CD4-positive, alpha-beta T cell treated with Interleukin-6 for 4 hours (primary cell): ENCODE data around the gene DMC1.
"Not testable (repeated sequence)": the region's sequence is repeated elsewhere in the genome, so short reads cannot be mapped to it uniquely, and the experiment has no call there.

Experiments
- DNase-seq: peaks from one replicate; pipeline ENCODE4 v3.0.0-alpha.2; 2020; ENCODE audit warnings: mixed read lengths

DMC1 gene, protein sequence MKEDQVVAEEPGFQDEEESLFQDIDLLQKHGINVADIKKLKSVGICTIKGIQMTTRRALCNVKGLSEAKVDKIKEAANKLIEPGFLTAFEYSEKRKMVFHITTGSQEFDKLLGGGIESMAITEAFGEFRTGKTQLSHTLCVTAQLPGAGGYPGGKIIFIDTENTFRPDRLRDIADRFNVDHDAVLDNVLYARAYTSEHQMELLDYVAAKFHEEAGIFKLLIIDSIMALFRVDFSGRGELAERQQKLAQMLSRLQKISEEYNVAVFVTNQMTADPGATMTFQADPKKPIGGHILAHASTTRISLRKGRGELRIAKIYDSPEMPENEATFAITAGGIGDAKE

DNA sequence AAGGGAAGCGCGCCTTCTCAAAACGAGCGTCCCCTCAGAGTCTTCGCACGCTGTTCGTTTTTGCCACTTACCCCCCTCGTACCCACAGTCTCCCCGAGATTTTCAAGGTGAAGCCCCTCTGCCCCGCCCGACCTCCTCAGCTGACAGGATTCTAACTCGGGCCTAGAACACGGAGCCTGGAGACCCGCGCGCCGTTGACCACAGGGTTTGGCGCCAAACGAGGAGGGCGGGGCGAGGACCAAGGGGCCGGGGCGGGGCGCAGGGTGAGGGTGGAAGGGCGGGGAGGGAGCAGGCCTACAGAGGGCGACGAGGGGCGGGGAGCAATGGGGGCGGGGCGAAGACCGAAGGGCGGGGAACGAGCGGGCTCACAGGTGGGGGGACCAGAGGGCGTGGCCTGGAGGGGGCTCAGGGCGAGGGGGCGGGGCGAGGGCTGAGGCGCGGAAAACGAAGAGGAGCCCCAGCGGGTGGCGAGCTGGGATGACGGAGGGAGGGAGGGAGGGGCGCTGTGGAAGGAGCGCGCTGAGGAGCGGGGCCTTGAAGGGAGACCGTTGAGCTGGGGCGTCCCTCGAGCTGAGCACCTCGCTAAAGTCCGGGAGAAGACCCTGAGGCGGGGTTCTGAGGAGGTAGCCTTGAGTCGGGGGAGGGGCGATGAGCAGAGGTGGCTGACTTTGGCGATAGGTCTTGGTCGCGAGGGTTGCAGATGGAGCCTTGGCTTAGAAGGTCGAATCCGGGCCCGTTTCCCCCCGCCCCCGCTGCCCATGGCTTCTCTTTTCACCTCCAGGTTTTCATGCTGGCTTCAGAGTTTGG, at the start of gene DMC1:
TSS of gene DMC1 (minus strand) at position 212 of the 807 bp plus-strand sequence. CDS start 1,927 bp downstream, outside the sequence.
- DNase-seq = peak; percentile 100

DNA sequence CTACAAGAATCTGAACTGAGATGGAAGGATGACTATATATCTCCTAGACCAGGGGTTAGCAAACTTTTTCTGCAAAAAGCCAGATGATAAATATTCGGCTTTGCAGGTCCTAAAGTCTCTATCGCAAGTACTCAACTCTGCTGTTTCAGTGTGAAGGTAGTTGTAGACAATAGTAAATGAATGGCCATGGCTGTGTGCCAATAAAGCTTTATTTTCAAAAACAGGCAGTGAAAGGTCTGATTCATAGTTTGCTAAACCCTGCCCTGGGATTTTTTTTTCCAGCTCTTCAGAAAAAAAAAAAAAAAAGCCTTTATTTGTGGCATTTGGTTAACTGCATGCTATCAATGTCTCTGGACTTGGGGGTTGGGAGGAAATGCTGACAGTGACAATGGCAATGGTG, 48.7 kb upstream of the DMC1 start:
- no peak for DNase-seq

DNA sequence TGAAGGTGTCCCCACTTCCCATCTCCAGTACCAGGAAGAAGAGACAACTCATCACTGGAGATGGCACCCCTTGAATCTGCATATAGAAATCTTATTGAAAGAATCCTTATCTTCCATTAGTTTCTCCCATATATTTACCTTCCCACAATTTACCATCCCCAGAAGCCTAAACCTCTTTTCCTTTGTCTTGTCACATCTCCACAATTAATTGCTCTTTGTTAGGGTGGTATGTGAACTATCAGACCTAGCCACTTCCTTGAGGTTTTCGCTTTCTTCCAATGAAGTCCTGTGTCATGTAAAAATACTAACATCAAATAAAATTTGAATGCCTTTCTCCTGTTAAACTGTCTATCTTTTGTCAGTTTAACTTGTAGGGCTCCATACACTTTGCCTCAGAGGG, 48.3 kb upstream of the DMC1 start:
- DNase-seq = no peak

DNA sequence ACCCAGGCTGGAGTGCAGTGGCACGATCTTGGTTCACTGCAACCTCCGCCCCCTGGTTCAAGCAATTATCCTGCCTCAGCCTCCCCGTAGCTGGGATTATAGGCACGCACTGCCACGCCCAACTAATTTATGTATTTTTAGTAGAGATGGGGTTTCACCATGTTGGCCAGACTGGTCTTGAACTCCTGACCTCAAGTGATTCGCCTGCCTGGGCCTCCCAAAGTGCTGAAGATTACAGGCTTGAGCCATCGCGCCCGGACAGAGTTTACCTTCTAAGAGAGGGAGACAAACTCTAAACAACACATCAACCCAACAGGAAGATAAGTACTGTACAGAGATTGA, 45.1 kb upstream of the DMC1 start:
- not testable (repeated sequence) for DNase-seq

DNA sequence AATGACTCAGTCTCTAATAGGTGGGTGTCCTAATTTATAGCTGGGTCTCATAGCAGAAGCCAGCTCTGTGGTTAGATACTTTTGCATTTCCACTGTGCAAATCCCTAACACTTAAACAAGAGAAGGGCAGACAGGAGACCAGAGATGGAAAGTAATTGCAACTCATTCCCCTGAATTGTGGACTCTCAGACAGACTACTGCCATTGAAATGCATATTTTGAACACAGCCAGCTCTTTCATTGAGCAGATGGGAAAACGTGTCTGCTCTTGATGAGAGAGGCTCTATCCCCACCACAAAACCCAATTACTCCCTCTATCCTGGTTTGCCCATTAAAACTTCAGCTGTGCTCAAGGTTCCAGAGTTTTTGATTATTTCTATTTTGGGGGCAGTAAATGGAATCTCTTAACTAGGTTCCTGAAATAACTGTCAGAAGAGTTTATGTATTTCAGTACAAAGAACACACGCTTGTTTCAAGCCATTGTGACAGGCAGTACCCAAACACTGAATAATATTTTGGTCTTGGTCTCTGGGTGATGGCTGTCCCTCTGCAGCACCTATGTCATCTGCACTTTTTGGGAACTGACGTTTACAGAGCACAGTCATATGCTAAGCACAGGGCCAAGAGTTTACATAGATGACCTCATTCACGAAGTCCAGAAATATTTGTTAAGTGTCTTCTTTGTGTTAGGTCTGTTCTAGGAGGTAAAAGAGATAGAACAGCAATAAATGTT, 44.5 kb upstream of the DMC1 start:
- DNase-seq = no peak

DNA sequence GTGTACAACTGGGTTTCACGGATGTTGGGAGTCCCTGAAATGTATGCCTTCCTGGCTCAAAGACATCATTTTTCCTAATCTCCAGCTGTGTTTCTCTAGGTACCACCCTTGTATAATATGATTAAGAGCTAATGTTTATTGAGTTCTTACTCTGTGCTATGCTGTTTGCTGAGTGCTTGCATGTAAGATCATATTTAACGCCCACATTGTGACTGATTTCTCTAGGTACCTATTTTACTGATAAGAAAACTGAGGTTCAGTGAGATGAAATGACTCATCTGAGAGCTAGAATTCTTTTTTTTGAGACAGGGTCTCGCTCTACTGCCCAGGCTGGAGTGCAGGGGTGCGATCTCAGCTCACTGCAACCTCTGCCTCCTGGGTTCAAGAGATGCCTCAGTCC, 43.6 kb upstream of the DMC1 start:
- no peak for DNase-seq

DNA sequence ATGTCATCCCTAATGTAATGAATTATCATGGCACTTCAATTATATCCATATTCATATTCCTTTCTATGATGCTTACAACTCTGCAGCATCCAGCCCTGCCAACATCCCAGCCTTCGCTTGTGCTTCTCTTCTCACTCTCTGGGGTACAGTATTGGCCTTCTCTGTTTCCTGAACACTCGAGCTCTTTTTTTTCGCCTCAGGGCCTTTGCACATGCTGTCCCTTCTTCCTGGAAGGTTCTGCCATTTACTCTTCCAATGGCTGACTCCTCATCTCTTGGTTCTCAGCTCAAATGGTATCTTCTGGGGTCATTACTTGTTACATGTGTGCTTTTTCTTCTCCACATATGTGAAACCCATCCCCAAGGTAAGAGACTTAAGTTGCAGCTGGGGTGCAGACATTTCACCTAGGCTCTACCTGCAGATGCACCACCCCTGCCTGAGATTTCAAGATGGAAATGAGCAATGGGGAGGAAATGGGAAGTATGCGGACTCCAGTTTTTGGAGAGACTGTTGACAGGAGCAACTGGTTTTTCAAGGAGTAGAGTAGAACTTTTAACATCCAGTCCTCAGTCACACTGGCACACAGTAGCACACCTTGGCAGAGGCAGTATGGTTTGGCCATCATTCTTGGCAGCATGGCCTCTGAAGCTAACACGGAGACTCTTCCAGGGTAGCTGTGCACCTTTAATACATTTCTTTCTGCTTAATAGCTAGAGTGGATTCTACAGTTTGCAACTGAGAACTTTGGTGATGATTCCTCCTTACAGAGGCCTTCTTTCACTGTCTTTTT, 42.4 kb upstream of the DMC1 start:
- DNase-seq = no peak

DNA sequence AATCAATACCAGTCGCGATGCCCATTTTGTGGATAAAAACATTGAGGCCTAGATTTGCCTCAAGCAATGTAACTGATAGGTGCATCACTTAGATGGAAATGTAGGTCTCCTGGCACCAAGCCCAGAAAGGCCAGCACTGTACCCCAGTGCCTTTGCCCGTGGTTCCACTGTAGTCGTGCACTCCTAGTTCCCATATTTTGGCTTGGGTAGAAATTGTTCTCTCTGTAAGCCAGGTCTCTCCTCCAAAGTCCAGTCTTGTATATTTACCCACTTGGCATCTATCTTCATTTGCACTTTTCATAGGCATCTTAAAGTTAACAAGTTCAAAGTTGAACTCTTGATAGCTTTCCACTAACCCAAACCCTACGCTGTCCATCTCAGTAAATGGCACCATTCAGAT, 41.6 kb upstream of the DMC1 start:
- no peak for DNase-seq

DNA sequence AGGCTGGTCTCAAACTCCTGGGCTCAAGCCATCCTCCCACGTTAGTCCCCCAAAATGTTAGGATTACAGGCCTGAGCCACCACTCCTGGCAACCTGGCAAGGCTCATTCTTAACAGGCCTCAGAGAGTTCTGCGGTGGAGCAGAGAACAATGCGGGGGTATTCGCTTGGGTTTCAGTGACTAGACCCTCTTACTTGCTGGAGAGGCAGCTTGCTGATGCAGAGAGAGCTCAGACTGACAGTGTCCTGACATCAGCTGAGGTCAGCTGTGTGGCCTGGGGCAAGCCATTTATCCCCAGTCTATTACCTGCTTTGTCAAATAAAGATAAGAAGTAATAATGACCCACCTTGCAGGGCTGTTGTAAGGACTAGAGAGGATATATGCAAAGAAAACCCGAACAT, 40.3 kb upstream of the DMC1 start:
- DNase-seq = no peak

DNA sequence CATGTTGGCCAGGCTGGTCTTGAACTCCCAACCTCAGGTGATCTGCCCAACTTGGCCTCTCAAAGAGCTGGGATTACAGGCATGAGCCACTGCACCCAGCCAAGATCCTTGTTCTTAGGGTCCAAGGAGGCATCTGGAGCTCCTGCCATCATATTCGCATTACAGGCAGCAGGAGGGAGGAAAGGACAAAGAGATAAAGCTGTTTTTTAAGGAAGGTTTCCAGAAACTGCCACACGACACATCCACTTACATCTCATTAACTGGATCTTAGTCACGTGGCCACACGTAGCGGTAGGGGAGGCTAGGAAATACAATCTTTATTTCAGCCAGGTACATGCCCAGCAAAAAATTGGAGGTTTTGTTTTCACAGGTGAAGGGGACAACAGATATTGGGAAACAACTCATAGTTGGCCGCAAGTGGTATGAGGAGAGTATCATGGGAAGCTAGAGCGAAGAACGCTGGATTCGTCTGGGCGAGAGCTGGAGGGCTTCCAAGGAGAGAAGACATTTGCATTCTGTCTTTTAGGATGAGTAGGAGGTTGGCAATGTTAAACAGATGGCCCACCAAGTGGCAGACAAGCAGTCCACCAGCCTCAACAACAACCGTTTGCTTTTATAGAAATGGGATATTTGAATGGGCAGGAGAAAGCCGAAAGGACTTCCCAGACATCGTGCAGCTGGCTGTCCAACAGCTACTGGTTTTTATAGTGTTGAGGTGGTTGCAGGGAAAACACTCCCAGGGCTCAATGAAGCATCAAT, 39.2 kb upstream of the DMC1 start:
- DNase-seq = no peak

DNA sequence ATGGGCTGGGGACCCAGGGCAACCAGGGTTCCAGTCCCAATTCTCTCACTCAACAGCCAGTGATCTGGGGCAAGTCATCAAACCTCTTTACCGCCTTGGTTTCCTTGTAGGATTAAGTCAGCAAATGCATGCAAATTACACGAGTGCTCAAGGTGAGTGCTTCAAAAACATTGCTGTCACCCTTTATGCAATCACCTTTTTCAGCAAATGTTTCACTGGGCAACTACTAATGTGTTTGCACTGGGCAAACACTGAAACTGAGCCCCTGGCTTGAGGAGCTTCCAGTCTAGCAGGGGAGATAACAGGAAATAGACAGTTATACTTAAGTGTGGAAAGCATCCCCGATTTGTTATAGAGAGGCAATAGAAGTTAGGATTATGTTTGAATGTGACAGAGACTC, 37.7 kb upstream of the DMC1 start:
- DNase-seq = no peak

DNA sequence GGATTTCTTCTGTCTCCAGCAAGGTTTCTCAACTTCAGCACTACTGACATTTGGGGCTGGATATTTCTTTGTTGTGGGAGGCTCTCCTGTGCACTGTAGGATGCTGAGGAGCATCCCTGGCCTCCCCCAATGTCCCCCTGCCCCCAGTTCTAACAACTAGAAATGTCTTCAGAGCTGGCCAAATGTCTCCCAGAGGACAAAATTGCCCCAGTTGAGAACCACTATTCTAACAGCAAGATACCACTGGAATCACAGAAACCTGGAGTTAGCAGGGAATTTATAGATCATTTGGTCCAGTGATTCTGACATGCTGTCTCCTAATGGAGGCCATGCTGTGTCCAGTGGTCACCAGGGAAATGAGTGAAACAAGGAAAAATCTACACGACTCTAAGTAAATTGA, 32.2 kb upstream of the DMC1 start:
- DNase-seq = no peak

DNA sequence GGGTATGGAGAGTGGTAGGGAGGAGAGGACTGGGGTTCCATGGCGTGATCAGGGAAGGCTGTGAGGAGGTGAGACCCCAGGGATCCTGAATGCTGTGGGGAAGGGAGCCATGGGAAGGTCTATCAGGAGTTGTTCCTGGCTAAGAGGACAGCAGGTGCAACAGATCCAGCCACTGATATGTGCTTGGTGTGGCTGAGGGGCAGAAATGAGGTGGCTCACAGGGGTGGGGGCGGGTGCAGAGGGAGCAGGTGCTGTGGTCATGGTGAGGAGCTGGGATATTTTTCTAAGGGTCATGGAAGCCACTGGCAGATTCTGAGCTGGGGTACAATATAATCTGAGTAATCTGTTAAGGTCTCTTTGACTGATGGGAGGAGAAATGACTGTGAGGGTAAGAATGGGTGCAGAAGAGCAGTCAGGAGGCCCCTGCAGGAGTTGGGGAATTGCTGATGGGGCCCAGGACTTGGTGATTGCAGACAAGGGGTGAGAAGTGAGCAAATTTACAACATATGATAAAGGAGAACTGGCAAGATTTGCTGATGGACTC, 31.3 kb upstream of the DMC1 start:
- no peak for DNase-seq

DNA sequence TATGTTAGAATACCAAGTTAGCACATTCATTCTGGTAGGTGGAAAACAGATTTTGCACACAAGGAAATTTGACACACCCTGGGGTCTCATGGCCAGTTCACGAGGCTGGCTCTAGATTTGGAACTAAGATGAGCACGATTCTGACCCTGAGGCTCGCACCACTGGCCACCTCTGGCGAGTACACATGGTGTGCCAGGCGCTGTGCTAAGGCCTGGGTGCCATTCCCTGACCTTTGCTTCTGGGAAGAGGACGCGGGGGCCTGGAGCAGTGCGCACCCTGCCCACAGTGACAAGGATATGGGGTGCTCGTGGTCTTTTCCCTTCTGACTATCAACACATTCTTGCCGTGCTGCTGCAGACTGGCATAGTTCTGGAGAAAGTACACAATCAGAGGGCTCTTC, 29.5 kb upstream of the DMC1 start:
- no peak for DNase-seq

DNA sequence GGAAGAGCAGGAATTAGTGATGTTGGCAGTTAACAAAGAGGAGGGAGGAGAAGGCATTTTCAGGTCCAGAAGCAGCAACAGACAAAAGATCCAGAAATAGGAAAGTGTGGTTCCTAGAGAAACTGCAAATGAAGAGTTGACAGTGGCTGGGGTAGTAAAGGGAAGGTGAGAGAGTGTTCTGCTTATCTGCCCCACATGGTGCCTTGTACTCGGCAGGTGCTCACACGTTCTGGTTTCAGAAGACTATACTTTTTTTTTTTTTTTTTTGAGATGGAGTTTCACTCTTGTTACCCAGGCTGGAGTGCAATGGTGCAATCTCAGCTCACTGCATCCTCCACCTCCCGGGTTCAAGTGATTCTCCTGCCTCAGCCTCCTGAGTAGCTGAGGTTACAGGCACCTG, 12.9 kb upstream of the DMC1 start:
- not testable (repeated sequence) for DNase-seq

DNA sequence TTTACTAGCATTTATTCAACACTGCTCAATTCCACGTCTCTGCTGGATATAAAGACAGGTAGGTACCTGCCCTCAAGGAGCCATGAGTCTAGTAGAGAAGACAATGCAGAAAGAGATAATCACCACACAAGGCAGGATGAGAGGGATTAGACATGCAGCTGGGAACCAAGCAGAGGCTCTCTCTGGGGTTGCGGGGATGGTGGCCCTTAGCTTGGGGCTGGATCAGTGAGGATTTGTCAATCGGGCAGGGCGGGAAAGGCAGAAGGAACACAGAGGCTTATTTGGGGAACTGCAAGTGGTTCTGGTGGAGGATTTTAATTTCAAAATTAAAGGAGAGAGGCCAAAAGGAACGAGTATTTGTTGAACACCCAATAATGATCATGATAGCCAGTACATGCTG, 8.5 kb upstream of the DMC1 start:
- no peak for DNase-seq

DNA sequence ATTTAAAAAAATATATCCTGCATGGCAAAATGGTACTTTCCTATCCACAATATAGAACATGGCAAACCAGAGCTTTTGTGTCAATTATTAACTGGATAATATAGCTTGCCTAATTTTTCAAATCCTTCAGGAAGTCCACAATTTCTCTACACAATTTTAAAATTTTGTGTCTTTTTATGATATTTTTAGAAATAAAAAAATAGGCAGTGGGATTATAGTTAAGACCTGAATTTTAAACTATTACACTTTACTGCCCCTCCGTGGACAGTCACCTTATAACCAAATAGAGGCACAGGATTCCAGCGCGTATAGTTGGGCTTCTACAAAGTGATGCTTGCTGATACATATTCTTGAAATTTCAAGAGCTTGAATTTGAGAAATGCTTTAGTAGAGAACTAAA, 2.1 kb upstream of the DMC1 start:
- DNase-seq = peak; percentile 52

DNA sequence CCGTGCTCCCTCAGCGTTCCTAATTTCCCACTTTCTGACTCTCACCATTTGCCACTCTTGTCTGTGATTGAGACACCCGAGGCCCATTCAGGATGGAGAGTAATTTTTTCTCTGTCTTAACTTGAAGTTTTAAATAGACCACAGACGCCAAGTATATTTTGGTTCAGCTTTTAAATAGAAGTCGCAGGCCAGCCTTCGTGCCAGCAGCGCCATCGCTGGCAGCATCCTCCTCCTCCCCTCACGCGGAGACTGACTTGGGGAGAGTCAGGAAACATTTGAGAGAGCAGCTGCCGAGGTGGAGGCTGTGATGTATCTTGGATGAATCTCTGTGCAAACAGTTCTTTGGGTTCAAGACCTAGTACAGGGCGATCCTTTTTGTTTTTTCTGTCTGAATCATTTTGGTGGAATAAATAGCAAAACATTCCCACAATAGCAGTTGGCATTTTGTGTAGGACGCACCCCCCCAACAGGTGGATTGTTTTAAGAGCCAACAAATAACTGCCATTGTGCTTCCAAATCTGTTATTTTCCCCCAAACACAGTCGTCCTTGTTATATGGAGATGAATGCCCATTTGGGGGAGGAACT, 889 bp upstream of the DMC1 start:
- DNase-seq = peak; percentile 61

DNA sequence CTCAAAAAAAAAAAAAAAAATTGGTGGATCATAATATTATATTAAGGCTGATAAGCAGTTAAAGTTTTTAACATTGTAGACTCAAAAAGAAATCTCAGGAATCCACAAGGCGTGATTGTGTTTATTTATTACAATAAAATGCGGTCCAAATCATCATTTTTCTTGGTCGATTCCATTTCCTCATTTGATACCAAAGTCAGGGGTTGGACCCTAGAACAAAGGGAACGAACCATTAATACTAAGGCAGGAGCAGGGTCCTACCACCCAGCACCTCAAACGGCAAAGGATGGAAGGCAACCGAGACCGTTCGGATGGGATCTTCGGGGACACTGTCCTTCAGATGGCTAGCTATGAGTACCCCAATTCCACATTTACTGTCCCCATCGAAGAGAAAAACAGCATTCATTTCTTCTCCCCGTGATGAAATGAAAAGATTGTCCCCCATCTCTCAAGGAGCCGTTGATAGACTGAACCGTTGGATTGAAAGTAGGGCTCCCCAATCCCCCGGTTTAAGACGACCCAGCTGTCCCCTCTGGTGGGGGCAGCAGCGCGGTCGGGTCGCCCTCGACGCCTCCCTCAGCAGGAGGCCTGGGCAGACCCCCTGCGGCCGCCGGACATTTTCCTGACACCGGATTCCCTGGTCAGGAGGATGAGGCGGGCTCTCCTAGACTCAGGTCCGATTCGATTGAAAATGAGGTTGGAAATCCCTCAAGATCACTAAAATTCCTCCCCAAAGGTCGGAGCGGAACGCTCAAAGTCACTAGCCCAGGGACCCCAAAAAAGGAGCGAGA, 607 bp downstream of the DMC1 start:
- DNase-seq = peak; percentile 2

DNA sequence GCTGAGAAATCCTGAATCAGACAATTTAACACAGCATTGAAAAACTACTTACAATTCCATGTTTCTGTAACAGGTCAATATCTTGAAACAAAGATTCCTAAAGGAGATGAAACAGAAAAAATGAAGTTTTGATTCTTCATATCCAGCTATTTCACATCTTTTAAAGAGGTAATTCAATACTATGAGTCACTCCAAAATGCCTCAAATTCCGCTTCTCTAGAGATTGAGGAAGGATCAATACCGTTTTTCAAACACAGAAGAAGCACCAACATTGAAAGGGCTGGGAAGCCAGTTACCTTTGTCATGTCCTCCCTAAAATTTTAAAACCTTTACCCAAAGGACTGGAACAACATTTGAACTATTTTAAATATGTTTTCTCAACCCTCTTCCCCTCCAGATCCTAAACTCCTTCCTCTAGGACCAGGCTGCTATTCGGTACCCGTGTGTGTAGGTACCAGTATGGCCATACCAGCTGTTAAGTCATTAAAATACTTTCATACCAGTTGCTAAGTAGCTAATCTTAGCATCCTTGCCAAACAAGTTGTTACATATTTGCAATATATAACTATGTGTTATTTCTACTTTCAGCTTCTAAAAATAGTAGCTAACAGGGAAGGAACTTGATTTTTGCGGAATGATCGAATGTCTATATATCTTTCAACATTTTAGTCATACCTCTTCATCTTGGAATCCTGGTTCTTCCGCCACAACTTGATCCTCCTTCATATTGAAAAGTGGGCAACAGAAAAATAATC, 2.3 kb downstream of the DMC1 start:
- no peak for DNase-seq
